ENCODE results near the gene KDM5B. TPM values are rescaled to one million over a fixed set of nuclear protein-coding genes. Genes with fewer than 3 reads are reported as not detected.

KDM5B gene
- total and polyA plus RNA-seq, 2 experiments from 2014 or later = 141 to 165 TPM

DNA sequence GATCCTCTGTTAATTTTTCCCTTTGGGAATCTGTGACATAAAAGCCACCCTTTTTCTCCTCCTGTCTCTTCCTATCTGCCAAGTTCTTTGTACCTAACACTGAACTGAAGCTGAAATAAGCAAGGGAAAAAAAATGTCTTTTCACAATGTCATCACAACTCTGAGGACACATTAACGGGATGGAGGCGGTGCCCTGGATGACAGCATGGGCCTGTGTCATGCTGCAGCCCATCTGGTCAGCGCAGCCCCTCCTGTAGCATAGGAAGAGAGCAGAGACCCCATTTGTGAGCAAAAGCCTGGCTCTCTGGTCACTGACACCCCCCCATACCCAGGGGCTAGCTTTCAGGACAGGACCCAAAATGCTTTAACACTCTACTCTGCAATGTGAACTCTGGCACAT, 120.4 kb downstream of the KDM5B start:
- Histone ChIP-seq H3K36me3 (no peaks in the 10 kb centered on the region), H3K4me3 (no peak overlapping the region), H3K27ac (no peak overlapping the region), H3K27me3 (no peaks in the 10 kb centered on the region), H3K4me1 (ENCODE audit: low read depth) (no peaks in the 10 kb centered on the region), H3K9me3 (ENCODE audit: low read depth) (no peaks in the 10 kb centered on the region)
- no peak for DNase-seq (ENCODE audit: low read depth in 1 of 2, low spot score in 1 of 2)
- TF ChIP-seq, protein P1, sequence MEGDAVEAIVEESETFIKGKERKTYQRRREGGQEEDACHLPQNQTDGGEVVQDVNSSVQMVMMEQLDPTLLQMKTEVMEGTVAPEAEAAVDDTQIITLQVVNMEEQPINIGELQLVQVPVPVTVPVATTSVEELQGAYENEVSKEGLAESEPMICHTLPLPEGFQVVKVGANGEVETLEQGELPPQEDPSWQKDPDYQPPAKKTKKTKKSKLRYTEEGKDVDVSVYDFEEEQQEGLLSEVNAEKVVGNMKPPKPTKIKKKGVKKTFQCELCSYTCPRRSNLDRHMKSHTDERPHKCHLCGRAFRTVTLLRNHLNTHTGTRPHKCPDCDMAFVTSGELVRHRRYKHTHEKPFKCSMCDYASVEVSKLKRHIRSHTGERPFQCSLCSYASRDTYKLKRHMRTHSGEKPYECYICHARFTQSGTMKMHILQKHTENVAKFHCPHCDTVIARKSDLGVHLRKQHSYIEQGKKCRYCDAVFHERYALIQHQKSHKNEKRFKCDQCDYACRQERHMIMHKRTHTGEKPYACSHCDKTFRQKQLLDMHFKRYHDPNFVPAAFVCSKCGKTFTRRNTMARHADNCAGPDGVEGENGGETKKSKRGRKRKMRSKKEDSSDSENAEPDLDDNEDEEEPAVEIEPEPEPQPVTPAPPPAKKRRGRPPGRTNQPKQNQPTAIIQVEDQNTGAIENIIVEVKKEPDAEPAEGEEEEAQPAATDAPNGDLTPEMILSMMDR (IDR thresholded peaks at IDR 0.05; ENCODE audit: low read depth, low read length) = no peak

DNA sequence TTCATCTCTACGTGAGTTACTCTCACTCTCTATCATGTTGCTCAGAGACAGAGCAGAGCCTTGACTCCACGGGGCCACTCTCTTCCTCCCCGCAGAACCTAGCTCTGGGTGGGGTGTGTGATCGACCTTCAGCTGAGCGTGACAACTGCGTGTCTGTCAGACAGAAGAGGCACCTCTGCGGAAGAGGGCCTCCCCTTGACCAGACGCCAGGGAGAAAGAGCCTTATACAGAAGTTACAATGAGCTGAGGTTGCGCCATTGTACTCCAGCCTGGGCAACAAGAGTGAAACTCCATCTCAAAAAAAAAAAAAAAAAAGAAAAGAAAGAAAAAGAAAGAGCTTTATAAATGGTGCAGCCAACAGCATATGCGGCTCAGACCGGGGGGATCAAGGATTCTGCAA, 120.9 kb downstream of the KDM5B start:
- DNase-seq (ENCODE audit: low read depth in 1 of 2, low spot score in 1 of 2) = no peak
- Histone ChIP-seq H3K9me3 (ENCODE audit: low read depth) (no peaks in the 10 kb centered on the region), H3K4me3 (no peak overlapping the region), H3K4me1 (ENCODE audit: low read depth) (no peaks in the 10 kb centered on the region), H3K27me3 (no peaks in the 10 kb centered on the region), H3K36me3 (no peaks in the 10 kb centered on the region), H3K27ac (no peak overlapping the region)
- TF ChIP-seq, protein P1 (IDR thresholded peaks at IDR 0.05; ENCODE audit: low read depth, low read length) = no peak

DNA sequence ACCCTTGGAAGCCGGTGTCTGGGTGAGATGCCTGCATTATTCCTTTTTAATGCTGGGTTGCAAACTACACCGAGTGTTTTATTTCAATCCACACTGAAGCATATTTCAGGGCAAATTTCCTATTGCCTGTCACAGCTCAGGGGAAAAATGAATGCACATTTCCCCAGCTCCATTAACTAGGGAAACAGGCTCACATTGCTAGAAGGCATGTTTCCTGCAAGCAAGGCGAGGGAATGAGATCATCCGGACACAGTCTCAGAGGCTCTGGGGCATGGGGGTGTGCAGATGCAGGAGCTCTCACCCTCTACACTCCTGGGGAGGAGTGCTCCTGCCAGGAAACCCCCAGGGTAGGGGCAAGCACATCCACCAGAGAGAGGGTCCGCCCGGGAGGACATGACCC, 122.6 kb downstream of the KDM5B start:
- H3K27ac ChIP-seq = no peak overlapping the region
- no peak overlapping the region for H3K4me3 ChIP-seq
- TF ChIP-seq, protein P1 (IDR thresholded peaks at IDR 0.05; ENCODE audit: low read depth, low read length) = no peak
- no peaks in the 10 kb centered on the region for H3K9me3 ChIP-seq (ENCODE audit: low read depth)
- no peaks in the 10 kb centered on the region for H3K27me3 ChIP-seq
- no peaks in the 10 kb centered on the region for H3K4me1 ChIP-seq (ENCODE audit: low read depth)
- no peaks in the 10 kb centered on the region for H3K36me3 ChIP-seq
- no peak for DNase-seq (ENCODE audit: low read depth in 1 of 2, low spot score in 1 of 2)

DNA sequence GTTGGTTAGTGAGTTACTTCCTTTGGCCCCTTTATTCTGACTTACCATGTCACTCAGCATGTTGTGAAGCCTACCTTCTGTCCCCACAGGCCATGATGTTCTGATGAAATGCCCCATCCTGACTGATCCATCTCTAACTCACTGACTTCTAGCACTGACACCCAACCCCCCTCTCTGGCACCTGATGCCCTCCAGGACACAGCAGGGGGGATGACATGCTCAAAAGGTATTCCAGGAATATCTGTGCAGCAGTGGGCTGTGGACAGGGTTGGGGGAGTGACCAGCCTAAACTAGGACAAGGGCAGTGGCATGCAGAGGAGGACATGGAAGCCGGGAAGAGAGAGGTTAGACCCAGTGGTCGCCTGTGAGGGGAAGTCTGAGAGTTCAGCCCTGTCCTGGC, 123.5 kb downstream of the KDM5B start:
- H3K4me1 ChIP-seq (ENCODE audit: low read depth) = no peaks in the 10 kb centered on the region
- H3K36me3 ChIP-seq = no peaks in the 10 kb centered on the region
- no peak overlapping the region for H3K4me3 ChIP-seq
- TF ChIP-seq, protein P1 (IDR thresholded peaks at IDR 0.05; ENCODE audit: low read depth, low read length) = no peak
- H3K27ac ChIP-seq = no peak overlapping the region
- DNase-seq (ENCODE audit: low read depth in 1 of 2, low spot score in 1 of 2) = no peak
- no peaks in the 10 kb centered on the region for H3K9me3 ChIP-seq (ENCODE audit: low read depth)
- H3K27me3 ChIP-seq = no peaks in the 10 kb centered on the region

DNA sequence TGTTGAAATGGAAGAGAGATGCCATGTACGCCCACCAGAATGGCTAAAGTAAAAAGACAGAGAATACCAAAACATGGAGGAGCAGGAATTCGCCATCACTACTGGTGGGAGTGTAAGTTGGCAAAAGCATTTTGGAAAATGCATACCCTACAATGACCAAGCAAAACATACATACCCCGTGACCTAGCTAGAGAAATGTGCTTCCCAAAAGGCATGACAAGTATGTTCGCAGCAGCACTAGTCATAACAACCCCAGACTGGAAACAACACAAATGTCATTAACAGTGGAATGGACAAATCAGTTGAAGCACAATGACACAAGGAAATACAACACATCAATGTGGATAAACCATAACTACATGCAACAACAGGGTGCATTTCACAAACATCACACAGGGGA, 125.2 kb downstream of the KDM5B start:
- DNase-seq (ENCODE audit: low read depth in 1 of 2, low spot score in 1 of 2) = no peak
- no peak overlapping the region for H3K27ac ChIP-seq
- H3K27me3 ChIP-seq = no peaks in the 10 kb centered on the region
- no peak overlapping the region for H3K4me3 ChIP-seq
- H3K4me1 ChIP-seq (ENCODE audit: low read depth) = no peaks in the 10 kb centered on the region
- TF ChIP-seq, protein P1 (IDR thresholded peaks at IDR 0.05; ENCODE audit: low read depth, low read length) = no peak
- no peaks in the 10 kb centered on the region for H3K9me3 ChIP-seq (ENCODE audit: low read depth)
- H3K36me3 ChIP-seq = no peaks in the 10 kb centered on the region

DNA sequence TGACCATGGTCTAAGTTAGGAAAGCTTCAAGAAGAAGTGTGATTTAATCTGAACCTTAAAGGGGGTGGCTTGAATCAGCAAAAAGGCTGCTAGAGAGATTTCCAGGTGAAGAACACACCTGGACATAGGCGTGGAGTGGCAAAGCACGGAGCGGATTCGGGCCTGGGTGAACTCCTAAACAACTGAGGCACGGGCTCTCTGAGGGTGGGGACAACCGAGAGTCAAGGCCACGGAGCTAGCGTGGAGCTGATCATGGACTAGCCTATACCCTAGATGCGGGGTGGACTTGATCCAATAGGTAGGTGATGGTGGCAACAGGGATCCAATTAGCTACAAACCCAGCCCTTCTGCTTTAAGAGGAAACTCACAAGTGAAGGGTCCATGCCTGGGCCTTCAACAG, 125.7 kb downstream of the KDM5B start:
- H3K4me3 ChIP-seq = no peak overlapping the region
- no peak overlapping the region for H3K27ac ChIP-seq
- no peaks in the 10 kb centered on the region for H3K9me3 ChIP-seq (ENCODE audit: low read depth)
- no peak for DNase-seq (ENCODE audit: low read depth in 1 of 2, low spot score in 1 of 2)
- TF ChIP-seq, protein P1 (IDR thresholded peaks at IDR 0.05; ENCODE audit: low read depth, low read length) = no peak
- no peaks in the 10 kb centered on the region for H3K36me3 ChIP-seq
- H3K4me1 ChIP-seq (ENCODE audit: low read depth) = no peaks in the 10 kb centered on the region
- no peaks in the 10 kb centered on the region for H3K27me3 ChIP-seq
